ENCODE measurements around the gene CHKA.

The CHKA gene

GRCh38 chr11:68024508-68024907 is 96.7 kb downstream of the CHKA start:
- Histone ChIP-seq H3K9me3 (ENCODE audit: insufficient read depth, low read depth, low read length) (no peaks in the 10 kb centered on the region), H3K36me3 (ENCODE audit: insufficient read depth, low read length) (peaks cover 11% of the 10 kb centered on the region), H3K4me3 (ENCODE audit: low read length) (no peak overlapping the region), H3K4me1 (ENCODE audit: insufficient read depth, low read length) (peaks cover 1% of the 10 kb centered on the region; the same call in 1 of the 2 replicates), H3K27me3 (ENCODE audit: insufficient read depth, low read length) (no peaks in the 10 kb centered on the region), H3K9ac (ENCODE audit: low read depth, low read length) (no peak overlapping the region), H3K27ac (ENCODE audit: low read depth, low read length) (no peak overlapping the region)
- WGBS, result 89% methylated on average over 5 of the region's 5 CpGs

GRCh38 chr11:68022531-68022930 is 98.7 kb downstream of the CHKA start:
- no peaks in the 10 kb centered on the region for H3K4me1 ChIP-seq (ENCODE audit: insufficient read depth, low read length)
- 83% methylated on average over 12 of the region's 13 CpGs for WGBS
- no peaks in the 10 kb centered on the region for H3K27me3 ChIP-seq (ENCODE audit: insufficient read depth, low read length)
- H3K4me3 ChIP-seq (ENCODE audit: low read length), result no peak overlapping the region
- H3K36me3 ChIP-seq (ENCODE audit: insufficient read depth, low read length), result peaks cover 11% of the 10 kb centered on the region
- H3K9ac ChIP-seq (ENCODE audit: low read depth, low read length), result no peak overlapping the region
- no peak overlapping the region for H3K27ac ChIP-seq (ENCODE audit: low read depth, low read length)
- no peaks in the 10 kb centered on the region for H3K9me3 ChIP-seq (ENCODE audit: insufficient read depth, low read depth, low read length)

- H3K27ac ChIP-seq (ENCODE audit: low read depth, low read length), result no peak overlapping the region
- 70% methylated on average over 27 of the region's 27 CpGs for WGBS
- H3K4me1 ChIP-seq (ENCODE audit: insufficient read depth, low read length), result no peaks in the 10 kb centered on the region
These were observed 99.9 kb downstream of the CHKA start for GRCh38 chr11:68021167-68021787.

GRCh38 chr11:68020575-68020974 is 100.6 kb downstream of the CHKA start:
- H3K9ac ChIP-seq (ENCODE audit: low read depth, low read length), result no peak overlapping the region
- no peak overlapping the region for H3K27ac ChIP-seq (ENCODE audit: low read depth, low read length)
- WGBS, result 55% methylated on average over 11 of the region's 11 CpGs
- no peaks in the 10 kb centered on the region for H3K27me3 ChIP-seq (ENCODE audit: insufficient read depth, low read length)
- H3K9me3 ChIP-seq (ENCODE audit: insufficient read depth, low read depth, low read length), result no peaks in the 10 kb centered on the region
- no peaks in the 10 kb centered on the region for H3K4me1 ChIP-seq (ENCODE audit: insufficient read depth, low read length)
- no peak overlapping the region for H3K4me3 ChIP-seq (ENCODE audit: low read length)
- H3K36me3 ChIP-seq (ENCODE audit: insufficient read depth, low read length), result peaks cover 8% of the 10 kb centered on the region

More at GRCh38 chr11:68021167-68021787, 99.9 kb downstream of the CHKA start:
- H3K36me3 ChIP-seq (ENCODE audit: insufficient read depth, low read length), result peaks cover 11% of the 10 kb centered on the region
- no peak overlapping the region for H3K4me3 ChIP-seq (ENCODE audit: low read length)
- H3K9ac ChIP-seq (ENCODE audit: low read depth, low read length), result no peak overlapping the region
- H3K27me3 ChIP-seq (ENCODE audit: insufficient read depth, low read length), result no peaks in the 10 kb centered on the region
- no peaks in the 10 kb centered on the region for H3K9me3 ChIP-seq (ENCODE audit: insufficient read depth, low read depth, low read length)

- no peak overlapping the region for H3K9ac ChIP-seq (ENCODE audit: low read depth, low read length)
- H3K36me3 ChIP-seq (ENCODE audit: insufficient read depth, low read length), result peaks cover 4% of the 10 kb centered on the region
- 94% methylated on average over 12 of the region's 12 CpGs for WGBS
- H3K4me3 ChIP-seq (ENCODE audit: low read length), result no peak overlapping the region
- H3K9me3 ChIP-seq (ENCODE audit: insufficient read depth, low read depth, low read length), result no peaks in the 10 kb centered on the region
- no peaks in the 10 kb centered on the region for H3K27me3 ChIP-seq (ENCODE audit: insufficient read depth, low read length)
- no peak overlapping the region for H3K27ac ChIP-seq (ENCODE audit: low read depth, low read length)
- H3K4me1 ChIP-seq (ENCODE audit: insufficient read depth, low read length), result no peaks in the 10 kb centered on the region
These were observed 101.7 kb downstream of the CHKA start for GRCh38 chr11:68019486-68019885.

- H3K9ac ChIP-seq (ENCODE audit: low read depth, low read length), result no peak overlapping the region
- H3K4me3 ChIP-seq (ENCODE audit: low read length), result no peak overlapping the region
- H3K36me3 ChIP-seq (ENCODE audit: insufficient read depth, low read length), result no peaks in the 10 kb centered on the region
- H3K27me3 ChIP-seq (ENCODE audit: insufficient read depth, low read length), result no peaks in the 10 kb centered on the region
- no peaks in the 10 kb centered on the region for H3K4me1 ChIP-seq (ENCODE audit: insufficient read depth, low read length)
- WGBS, result 92% methylated on average over 18 of the region's 18 CpGs
- H3K27ac ChIP-seq (ENCODE audit: low read depth, low read length), result no peak overlapping the region
- no peaks in the 10 kb centered on the region for H3K9me3 ChIP-seq (ENCODE audit: insufficient read depth, low read depth, low read length)
These were observed 102.4 kb downstream of the CHKA start for GRCh38 chr11:68018730-68019190.

- H3K27ac ChIP-seq (ENCODE audit: low read depth, low read length), result no peak overlapping the region
- H3K4me1 ChIP-seq (ENCODE audit: insufficient read depth, low read length), result no peaks in the 10 kb centered on the region
- no peaks in the 10 kb centered on the region for H3K9me3 ChIP-seq (ENCODE audit: insufficient read depth, low read depth, low read length)
- WGBS, result 85% methylated on average over 27 of the region's 27 CpGs
- no peaks in the 10 kb centered on the region for H3K36me3 ChIP-seq (ENCODE audit: insufficient read depth, low read length)
- no peak overlapping the region for H3K4me3 ChIP-seq (ENCODE audit: low read length)
- H3K9ac ChIP-seq (ENCODE audit: low read depth, low read length), result no peak overlapping the region
- H3K27me3 ChIP-seq (ENCODE audit: insufficient read depth, low read length), result no peaks in the 10 kb centered on the region
These were observed 103.0 kb downstream of the CHKA start for GRCh38 chr11:68017980-68018729.

- WGBS, result 81% methylated on average over 16 of the region's 16 CpGs
- Histone ChIP-seq H3K9ac (ENCODE audit: low read depth, low read length) (no peak overlapping the region), H3K9me3 (ENCODE audit: insufficient read depth, low read depth, low read length) (no peaks in the 10 kb centered on the region), H3K27ac (ENCODE audit: low read depth, low read length) (no peak overlapping the region), H3K27me3 (ENCODE audit: insufficient read depth, low read length) (no peaks in the 10 kb centered on the region), H3K36me3 (ENCODE audit: insufficient read depth, low read length) (no peaks in the 10 kb centered on the region), H3K4me3 (ENCODE audit: low read length) (no peak overlapping the region), H3K4me1 (ENCODE audit: insufficient read depth, low read length) (no peaks in the 10 kb centered on the region)
These were observed 104.0 kb downstream of the CHKA start for GRCh38 chr11:68016904-68017817.

- Histone ChIP-seq H3K27ac (ENCODE audit: low read depth, low read length) (no peak overlapping the region), H3K36me3 (ENCODE audit: insufficient read depth, low read length) (no peaks in the 10 kb centered on the region), H3K4me3 (ENCODE audit: low read length) (no peak overlapping the region), H3K4me1 (ENCODE audit: insufficient read depth, low read length) (no peaks in the 10 kb centered on the region), H3K9ac (ENCODE audit: low read depth, low read length) (no peak overlapping the region), H3K9me3 (ENCODE audit: insufficient read depth, low read depth, low read length) (no peaks in the 10 kb centered on the region), H3K27me3 (ENCODE audit: insufficient read depth, low read length) (no peaks in the 10 kb centered on the region)
- WGBS, result 79% methylated on average over 13 of the region's 13 CpGs
These were observed 104.9 kb downstream of the CHKA start for GRCh38 chr11:68016161-68016903.

- Histone ChIP-seq H3K27ac (ENCODE audit: low read depth, low read length) (no peak overlapping the region), H3K4me3 (ENCODE audit: low read length) (no peak overlapping the region), H3K4me1 (ENCODE audit: insufficient read depth, low read length) (peaks cover 7% of the 10 kb centered on the region), H3K9me3 (ENCODE audit: insufficient read depth, low read depth, low read length) (no peaks in the 10 kb centered on the region), H3K36me3 (ENCODE audit: insufficient read depth, low read length) (no peaks in the 10 kb centered on the region), H3K9ac (ENCODE audit: low read depth, low read length) (no peak overlapping the region), H3K27me3 (ENCODE audit: insufficient read depth, low read length) (no peaks in the 10 kb centered on the region)
- 96% methylated on average over 8 of the region's 8 CpGs for WGBS
These were observed 105.7 kb downstream of the CHKA start for GRCh38 chr11:68015467-68015866.

Data from HUES64 (cell line).